Hypothalamus (tissue), 51 donors: ENCODE results near the gene SSBP3.

Experiments
- DNase-seq, 51 donors: peaks; one replicate each; lab custom pipeline; 2025; lab: John Stamatoyannopoulos, UW

Gene SSBP3

GRCh38 chr1:54317084-54317483 lies 89.1 kb downstream of the SSBP3 start:
- DNase-seq, result no peak

DNA sequence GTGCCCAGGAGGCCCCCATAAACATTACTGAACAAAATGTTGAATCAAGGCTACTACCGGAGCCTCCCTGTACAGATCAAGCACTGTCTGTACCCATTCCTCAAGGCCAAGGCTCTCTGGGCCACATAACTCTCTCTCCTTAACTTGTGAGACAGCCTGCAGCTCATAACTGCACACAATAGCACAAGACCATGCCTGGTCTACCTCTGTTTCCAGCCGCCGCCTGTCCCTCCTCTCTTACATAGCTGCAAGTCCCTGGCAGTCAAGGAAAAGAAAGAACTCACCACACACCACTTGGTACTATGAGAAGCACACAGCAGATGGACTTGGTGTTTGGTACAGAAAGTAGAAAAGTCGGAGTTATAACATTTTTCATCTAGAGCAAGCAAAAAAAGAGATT lies 91.1 kb downstream of the SSBP3 start:
- no peak for DNase-seq

DNA sequence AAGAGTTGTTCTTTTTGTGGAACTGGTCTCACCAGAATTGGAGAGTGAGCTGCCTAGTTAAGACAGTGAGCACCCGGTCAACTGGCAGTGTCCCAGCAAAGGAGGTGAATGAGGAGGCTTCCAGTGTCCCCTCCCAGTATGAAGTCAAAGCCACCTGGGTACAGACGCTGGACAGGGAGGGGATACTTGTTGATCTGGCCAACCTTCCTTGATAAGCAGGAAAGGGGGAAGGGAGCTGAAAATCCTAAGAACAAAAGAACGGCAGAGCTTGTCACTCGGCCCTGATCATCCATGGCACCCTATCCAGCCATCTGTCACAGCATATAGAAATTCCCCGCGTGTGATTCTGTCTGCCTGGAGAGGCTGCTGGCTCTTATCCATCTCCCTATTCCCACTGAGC lies 91.5 kb downstream of the SSBP3 start:
- peak in 1 of 51 donors; percentile 22 for DNase-seq

DNA sequence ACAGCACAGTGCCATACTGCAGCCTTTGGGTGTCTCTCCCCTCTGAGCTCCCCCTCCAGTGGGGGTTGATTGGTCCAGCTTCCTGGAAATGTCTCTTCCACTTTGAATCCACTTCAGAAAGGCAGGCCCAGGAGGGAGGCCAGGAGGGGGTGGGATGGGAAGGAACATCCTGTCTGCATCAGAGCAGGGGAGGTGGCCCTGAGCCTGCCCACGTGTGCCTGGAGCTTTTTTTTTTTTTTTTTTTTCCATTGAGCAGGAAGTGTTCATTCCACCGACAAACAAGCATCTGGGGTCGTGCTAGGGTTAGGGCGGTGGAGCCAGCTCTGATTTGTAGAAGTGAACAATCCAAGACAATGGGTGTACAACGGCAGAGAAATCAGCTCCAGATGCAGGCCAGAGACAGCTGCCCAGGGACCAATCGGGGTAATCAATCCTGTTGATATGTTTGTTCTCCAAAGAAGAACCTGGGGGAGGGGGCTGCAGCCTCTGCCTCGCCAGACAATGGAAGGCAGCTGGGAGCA lies 93.3 kb downstream of the SSBP3 start:
- DNase-seq, result peak in 1 of 51 donors; percentile 20

- DNase-seq, result no peak
Observed at GRCh38 chr1:54311506-54311905, 94.7 kb downstream of the SSBP3 start.

- DNase-seq, result peak in 20 of 51 donors; percentile 9 to 63 (median 33)
Observed at GRCh38 chr1:54310439-54311328, 95.5 kb downstream of the SSBP3 start.

DNA sequence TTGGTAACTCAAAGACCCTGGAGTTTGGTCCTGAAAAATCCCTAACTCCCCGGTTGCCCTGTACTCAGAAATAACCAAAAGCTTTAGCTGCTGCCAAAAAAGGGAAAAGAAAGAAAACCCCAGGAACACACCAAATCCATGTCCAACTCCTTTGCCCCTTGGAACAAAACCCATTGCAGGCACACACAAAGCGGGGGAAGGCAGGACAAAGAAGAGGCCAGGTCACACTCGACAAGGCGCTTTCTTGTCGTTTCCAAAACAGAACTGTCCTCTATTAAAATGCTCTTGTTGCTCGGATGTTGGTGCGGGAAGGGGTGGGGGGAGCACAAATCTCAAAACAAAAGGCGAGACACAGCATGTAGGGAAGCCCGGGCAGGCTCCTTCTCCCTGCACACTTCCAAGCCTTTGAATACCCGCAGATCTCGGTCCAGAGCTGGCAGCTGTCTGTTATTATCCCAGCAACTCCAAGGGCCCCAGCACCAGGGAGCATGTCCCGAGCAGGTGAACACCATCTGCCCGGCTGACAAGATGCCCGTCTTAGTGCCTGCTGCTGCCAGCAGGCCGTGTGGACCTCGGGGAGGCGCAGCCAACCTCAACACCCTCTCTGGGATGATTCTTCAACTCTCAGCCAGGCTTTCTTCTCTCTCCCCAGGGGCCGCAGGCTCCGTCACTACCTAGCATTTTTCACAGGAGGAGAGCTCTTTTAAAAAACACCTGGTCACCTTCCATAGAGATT lies 96.4 kb downstream of the SSBP3 start:
- peak in 32 of 51 donors; percentile 24 to 85 (median 54) for DNase-seq

DNA sequence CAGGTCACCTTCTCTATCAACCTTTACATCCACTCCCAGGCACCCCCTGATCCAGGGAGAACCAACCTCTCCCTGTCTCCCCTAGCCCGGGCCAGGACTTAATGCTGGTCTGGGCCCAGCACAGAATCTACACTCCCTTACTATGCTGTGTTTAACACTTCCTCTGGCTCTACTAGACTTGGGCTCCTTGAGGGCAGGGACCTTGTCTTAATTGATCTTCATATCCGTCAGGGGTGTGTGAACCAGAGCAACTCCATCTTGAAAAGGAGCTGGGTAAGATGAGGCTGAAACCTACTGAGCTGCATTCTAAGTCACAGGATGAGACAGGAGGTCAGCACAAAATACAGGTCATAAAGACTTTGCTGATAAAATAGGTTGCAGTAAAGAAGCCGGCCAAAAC lies 98.9 kb downstream of the SSBP3 start:
- no peak for DNase-seq

GRCh38 chr1:54305906-54306514 lies 100.2 kb downstream of the SSBP3 start:
- DNase-seq, result no peak

- no peak for DNase-seq
Observed at GRCh38 chr1:54304518-54304917, 101.7 kb downstream of the SSBP3 start.

DNA sequence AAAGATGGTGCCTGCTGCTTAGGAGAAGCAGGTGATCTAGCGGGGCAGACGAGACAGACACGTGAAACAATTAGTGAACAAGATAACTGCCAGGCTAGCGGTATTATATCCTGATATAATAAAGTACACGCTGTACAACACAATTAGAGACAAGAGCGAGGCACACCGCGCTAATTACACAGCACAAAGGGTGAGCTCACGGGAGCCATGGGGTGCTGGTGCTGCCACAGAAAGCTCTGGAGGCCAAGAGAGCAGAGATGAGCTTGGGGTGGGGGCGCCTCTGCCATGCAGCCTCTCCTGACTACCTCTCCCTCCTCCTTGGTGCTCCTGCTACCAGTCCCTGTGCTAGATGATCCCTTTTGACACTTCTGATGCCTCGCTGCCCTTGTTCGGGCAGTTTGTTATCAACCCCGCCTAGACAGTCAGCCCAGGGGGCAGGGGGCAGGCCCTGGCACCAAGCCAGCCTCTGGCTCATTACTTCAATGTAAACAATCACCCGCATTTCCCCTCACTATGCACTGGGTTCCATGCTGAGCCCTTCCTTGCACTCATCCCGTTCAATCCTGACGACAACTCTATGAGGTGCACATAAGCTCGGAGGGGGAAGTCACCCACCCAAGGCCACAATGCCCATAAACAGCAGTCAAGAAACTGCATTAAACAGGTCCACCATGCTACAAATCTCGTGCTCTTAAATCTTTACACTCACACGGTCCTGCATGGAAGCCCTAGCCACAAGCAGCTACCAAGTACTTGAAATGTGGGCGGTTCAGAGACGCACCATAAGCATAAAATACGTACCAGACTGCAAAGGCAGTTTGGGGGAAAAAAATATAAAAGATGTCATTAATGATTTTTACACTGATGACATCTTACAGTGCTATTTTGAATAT lies 103.0 kb downstream of the SSBP3 start:
- DNase-seq, result peak in 1 of 51 donors; percentile 23

- no peak for DNase-seq
Observed at GRCh38 chr1:54302549-54302948, 103.6 kb downstream of the SSBP3 start.

DNA sequence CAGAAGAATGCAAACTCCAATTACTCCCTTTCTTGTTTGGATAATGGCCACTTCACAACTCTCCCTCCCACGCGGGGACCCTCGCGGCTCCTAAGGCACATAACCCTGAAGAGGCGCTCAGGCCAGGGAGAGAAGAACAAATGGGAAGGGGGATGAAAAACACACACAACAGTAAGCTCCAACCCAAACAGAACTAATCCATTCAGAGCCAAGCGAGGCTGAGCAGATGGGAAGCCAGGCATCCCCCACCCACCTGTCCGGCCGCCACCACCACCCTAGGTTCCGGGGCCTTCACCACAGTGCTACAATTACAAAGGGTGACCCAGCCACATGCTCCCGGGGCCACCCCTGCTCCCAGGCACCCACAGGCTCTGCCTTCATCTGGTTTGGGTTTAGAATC lies 104.7 kb downstream of the SSBP3 start:
- DNase-seq, result no peak

DNA sequence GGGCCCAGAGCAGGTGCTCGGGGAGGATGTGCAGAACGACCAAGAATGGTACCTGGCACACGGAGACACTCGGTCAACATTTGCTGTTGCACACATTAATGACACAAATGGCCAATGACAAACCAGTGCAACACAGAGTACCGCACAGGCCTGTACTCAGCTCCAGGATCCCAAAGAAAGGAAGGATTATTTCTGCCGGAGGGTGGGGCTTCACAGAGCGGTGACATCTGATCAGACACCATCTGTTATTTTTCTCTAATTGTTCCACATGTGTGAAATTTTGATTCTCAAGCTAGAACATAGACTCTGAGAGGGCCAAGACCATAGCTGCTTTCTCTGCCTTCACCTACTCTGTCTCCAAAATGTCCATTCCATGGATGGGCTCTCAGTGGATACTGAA lies 105.8 kb downstream of the SSBP3 start:
- DNase-seq, result peak in 4 of 51 donors; percentile 10 to 34 (median 16)

DNA sequence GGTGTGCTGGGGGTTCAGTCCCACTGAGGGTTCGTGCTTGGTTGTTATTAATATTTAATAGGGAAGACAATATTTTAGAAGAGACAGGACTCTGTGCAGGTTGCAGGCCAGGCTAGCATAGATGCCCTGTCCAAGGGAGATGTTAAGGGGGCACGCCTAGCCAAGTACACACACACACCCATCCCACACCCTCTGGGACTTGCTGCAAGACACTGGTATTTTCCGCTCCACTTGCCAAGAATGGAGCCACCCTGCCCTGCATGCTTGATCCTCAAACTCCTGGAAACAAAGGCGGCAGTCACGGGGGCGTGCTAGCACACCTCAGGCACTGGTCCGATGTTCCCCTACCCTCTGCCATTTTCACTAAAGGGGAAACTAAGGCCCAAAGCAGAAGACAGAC lies 107.2 kb downstream of the SSBP3 start:
- DNase-seq, result no peak

- peak in 1 of 51 donors; percentile 32 for DNase-seq
Observed at GRCh38 chr1:54298284-54299033, 107.7 kb downstream of the SSBP3 start.

GRCh38 chr1:54297596-54298283 lies 108.5 kb downstream of the SSBP3 start:
- peak in 38 of 51 donors; percentile 16 to 87 (median 64) for DNase-seq

GRCh38 chr1:54296666-54297065 lies 109.5 kb downstream of the SSBP3 start:
- DNase-seq, result no peak

DNA sequence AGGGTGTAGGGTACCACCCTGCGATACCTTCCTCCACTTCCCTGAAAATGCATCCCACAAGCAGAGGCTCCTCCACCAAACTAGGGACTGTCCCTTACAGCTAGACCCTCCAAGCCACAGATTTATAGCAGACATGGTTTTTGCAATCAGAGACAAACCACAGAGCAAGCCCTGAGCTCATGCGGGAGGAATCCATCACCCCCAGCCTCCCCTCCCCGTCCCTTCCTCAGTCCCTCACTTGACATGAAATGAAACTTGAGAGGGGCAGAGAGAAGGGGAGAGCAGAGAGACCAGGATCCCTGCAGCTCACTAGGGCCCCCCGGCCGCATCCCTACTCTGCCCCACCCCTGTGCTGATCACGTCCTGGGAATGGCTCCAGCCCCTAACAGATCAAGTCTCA lies 111.3 kb downstream of the SSBP3 start:
- DNase-seq, result no peak
